ENCODE measurements around the gene HPSE2. TPM values are rescaled to one million over a fixed set of nuclear protein-coding genes. Genes with fewer than 3 reads are reported as not detected.

HPSE2 gene
- total and polyA plus RNA-seq, 2 experiments from 2014 or later, result 0.10 to 0.24 TPM

GRCh38 chr10:99013885-99014284 lies 221.8 kb downstream of the HPSE2 start (continued):
- TF ChIP-seq, protein P1, sequence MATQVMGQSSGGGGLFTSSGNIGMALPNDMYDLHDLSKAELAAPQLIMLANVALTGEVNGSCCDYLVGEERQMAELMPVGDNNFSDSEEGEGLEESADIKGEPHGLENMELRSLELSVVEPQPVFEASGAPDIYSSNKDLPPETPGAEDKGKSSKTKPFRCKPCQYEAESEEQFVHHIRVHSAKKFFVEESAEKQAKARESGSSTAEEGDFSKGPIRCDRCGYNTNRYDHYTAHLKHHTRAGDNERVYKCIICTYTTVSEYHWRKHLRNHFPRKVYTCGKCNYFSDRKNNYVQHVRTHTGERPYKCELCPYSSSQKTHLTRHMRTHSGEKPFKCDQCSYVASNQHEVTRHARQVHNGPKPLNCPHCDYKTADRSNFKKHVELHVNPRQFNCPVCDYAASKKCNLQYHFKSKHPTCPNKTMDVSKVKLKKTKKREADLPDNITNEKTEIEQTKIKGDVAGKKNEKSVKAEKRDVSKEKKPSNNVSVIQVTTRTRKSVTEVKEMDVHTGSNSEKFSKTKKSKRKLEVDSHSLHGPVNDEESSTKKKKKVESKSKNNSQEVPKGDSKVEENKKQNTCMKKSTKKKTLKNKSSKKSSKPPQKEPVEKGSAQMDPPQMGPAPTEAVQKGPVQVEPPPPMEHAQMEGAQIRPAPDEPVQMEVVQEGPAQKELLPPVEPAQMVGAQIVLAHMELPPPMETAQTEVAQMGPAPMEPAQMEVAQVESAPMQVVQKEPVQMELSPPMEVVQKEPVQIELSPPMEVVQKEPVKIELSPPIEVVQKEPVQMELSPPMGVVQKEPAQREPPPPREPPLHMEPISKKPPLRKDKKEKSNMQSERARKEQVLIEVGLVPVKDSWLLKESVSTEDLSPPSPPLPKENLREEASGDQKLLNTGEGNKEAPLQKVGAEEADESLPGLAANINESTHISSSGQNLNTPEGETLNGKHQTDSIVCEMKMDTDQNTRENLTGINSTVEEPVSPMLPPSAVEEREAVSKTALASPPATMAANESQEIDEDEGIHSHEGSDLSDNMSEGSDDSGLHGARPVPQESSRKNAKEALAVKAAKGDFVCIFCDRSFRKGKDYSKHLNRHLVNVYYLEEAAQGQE (IDR thresholded peaks at IDR 0.05; ENCODE audit: unreplicated experiment), result no peak
- no peak for TF ChIP-seq EZH2phosphoT487 (IDR thresholded peaks at IDR 0.05; ENCODE audit: unreplicated experiment)
- TF ChIP-seq STAT1 (IDR thresholded peaks at IDR 0.05; ENCODE audit: unreplicated experiment), result no peak
- no peak for TF ChIP-seq POLR2AphosphoS5 (IDR thresholded peaks at IDR 0.05; ENCODE audit: low read depth)
- TF ChIP-seq ZNF114 (CRISPR knock-in tag; IDR thresholded peaks at IDR 0.05), result no peak
- TF ChIP-seq, protein P2, sequence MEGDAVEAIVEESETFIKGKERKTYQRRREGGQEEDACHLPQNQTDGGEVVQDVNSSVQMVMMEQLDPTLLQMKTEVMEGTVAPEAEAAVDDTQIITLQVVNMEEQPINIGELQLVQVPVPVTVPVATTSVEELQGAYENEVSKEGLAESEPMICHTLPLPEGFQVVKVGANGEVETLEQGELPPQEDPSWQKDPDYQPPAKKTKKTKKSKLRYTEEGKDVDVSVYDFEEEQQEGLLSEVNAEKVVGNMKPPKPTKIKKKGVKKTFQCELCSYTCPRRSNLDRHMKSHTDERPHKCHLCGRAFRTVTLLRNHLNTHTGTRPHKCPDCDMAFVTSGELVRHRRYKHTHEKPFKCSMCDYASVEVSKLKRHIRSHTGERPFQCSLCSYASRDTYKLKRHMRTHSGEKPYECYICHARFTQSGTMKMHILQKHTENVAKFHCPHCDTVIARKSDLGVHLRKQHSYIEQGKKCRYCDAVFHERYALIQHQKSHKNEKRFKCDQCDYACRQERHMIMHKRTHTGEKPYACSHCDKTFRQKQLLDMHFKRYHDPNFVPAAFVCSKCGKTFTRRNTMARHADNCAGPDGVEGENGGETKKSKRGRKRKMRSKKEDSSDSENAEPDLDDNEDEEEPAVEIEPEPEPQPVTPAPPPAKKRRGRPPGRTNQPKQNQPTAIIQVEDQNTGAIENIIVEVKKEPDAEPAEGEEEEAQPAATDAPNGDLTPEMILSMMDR (conservative IDR thresholded peaks at IDR 0.05; ENCODE audit: low read depth in 2 of 2), result no peak

GRCh38 chr10:99010286-99010685 lies 225.4 kb downstream of the HPSE2 start:
- H2AFZ ChIP-seq, result no peak overlapping the region
- H3K27ac ChIP-seq (ENCODE audit: low read depth), result no peak overlapping the region
- DNase-seq (ENCODE audit: low spot score) (no peak), ATAC-seq (no peak)
- peaks cover 5% of the 10 kb centered on the region; the same call in 1 of the 3 replicates for H3K36me3 Mint-ChIP-seq (ENCODE audit: low read depth)
- no peaks in the 10 kb centered on the region for H3K36me3 ChIP-seq (ENCODE audit: insufficient read depth)
- no peaks in the 10 kb centered on the region for H3K79me2 ChIP-seq (replicated peaks; ENCODE audit: insufficient read depth)
- H3K9me2 ChIP-seq (ENCODE audit: insufficient read depth), result peaks cover 6% of the 10 kb centered on the region; the same call in 1 of the 2 replicates
- H3K27me3 ChIP-seq (ENCODE audit: insufficient read depth), result no peaks in the 10 kb centered on the region
- no peak overlapping the region for H3K27ac Mint-ChIP-seq
- H4K20me1 ChIP-seq (replicated peaks; ENCODE audit: insufficient read depth), result no peaks in the 10 kb centered on the region
- H3K9me3 Mint-ChIP-seq, result peaks cover 8% of the 10 kb centered on the region
- H3K4me3 Mint-ChIP-seq, result no peak overlapping the region
- no peaks in the 10 kb centered on the region for H3K27me3 Mint-ChIP-seq (ENCODE audit: insufficient read depth, low read depth, poor library complexity)
- H3K4me3 ChIP-seq, result no peak overlapping the region
- TF ChIP-seq NANOG (IDR thresholded peaks at IDR 0.05; ENCODE audit: borderline replicate concordance), result no peak
- TF ChIP-seq, protein P1 (IDR thresholded peaks at IDR 0.05; ENCODE audit: unreplicated experiment), result no peak
- no peak for TF ChIP-seq JUNB (IDR thresholded peaks at IDR 0.05; ENCODE audit: unreplicated experiment)
- no peaks in the 10 kb centered on the region for H3K4me1 ChIP-seq (ENCODE audit: insufficient read depth)
- H3F3A ChIP-seq (replicated peaks; ENCODE audit: low read depth), result no peaks in the 10 kb centered on the region
- no peak overlapping the region for H3K4me2 ChIP-seq
- no peaks in the 10 kb centered on the region; the same call in 2 of the 3 replicates for H3K4me1 Mint-ChIP-seq

Data from GM23338 (cell line).